MM.1S (cell line): ENCODE measurements around the gene AJM1.

ENCODE experiments used
- DNase-seq: peaks from one replicate; pipeline ENCODE4 v3.0.0-alpha.2; 2015
- H2AFZ ChIP-seq: fragments of 300-600 bp; sonication (generic); 2 replicates; pipeline ENCODE4 v1.6.0; 2016; ENCODE audit warnings: antibody characterized with exemption, low read length
- H3F3A ChIP-seq: fragments of 300-600 bp; sonication (generic); 2 replicates; pipeline ENCODE4 v1.6.1; 2016; ENCODE audit warnings: mild to moderate bottlenecking, antibody characterized with exemption, low read length, moderate library complexity, mixed read lengths; ENCODE audit not compliant: insufficient read depth
- H3K27ac ChIP-seq: fragments of 300-600 bp; sonication (generic); 2 replicates; pipeline ENCODE4 v1.5.1; 2016; ENCODE audit warnings: mild to moderate bottlenecking, low read length
- H3K27me3 ChIP-seq: fragments of 300-600 bp; sonication (generic); replicated peaks from 2 replicates; pipeline ENCODE4 v1.6.0; 2016; ENCODE audit warnings: low read length; ENCODE audit not compliant: insufficient read depth
- H3K36me3 ChIP-seq: fragments of 300-600 bp; sonication (generic); replicated peaks from 2 replicates; pipeline ENCODE4 v1.6.1; 2016; ENCODE audit warnings: mild to moderate bottlenecking, low read length, mixed read lengths; ENCODE audit not compliant: insufficient read depth
- H3K4me1 ChIP-seq: fragments of 300-600 bp; sonication (generic); 2 replicates; pipeline ENCODE4 v1.6.1; 2016; ENCODE audit warnings: low read length, mixed read lengths
- H3K4me2 ChIP-seq: fragments of 300-600 bp; sonication (generic); 2 replicates; pipeline ENCODE4 v1.6.0; 2016; ENCODE audit warnings: low read depth, low read length
- H3K4me3 ChIP-seq: fragments of 300-600 bp; sonication (generic); 2 replicates; pipeline ENCODE4 v1.5.1; 2016; ENCODE audit warnings: low read length, mixed read lengths
- H3K79me2 ChIP-seq: fragments of 300-600 bp; sonication (generic); 2 replicates; pipeline ENCODE4 v1.6.1; 2016; ENCODE audit warnings: mixed run types, low read length, mixed read lengths
- H3K9ac ChIP-seq: fragments of 300-600 bp; sonication (generic); 2 replicates; pipeline ENCODE4 v1.6.1; 2016; ENCODE audit warnings: low read length, mixed read lengths
- H3K9me2 ChIP-seq: fragments of 300-600 bp; sonication (generic); replicated peaks from 2 replicates; pipeline ENCODE4 v1.6.1; 2016; ENCODE audit warnings: mild to moderate bottlenecking, low read length, mixed read lengths; ENCODE audit not compliant: insufficient read depth
- H3K9me3 ChIP-seq: fragments of 300-600 bp; sonication (generic); replicated peaks from 2 replicates; pipeline ENCODE4 v1.6.1; 2016; ENCODE audit warnings: mild to moderate bottlenecking, low read length, mixed read lengths; ENCODE audit not compliant: insufficient read depth
- H4K20me1 ChIP-seq: fragments of 300-600 bp; sonication (generic); 2 replicates; pipeline ENCODE4 v1.6.1; 2016; ENCODE audit warnings: mild to moderate bottlenecking, low read length, moderate library complexity, mixed read lengths; ENCODE audit not compliant: insufficient read depth
- CTCF ChIP-seq: fragments of 300-600 bp; sonication (generic); IDR thresholded peaks from 2 replicates; pipeline ENCODE4 v1.5.1; 2016; ENCODE audit warnings: antibody characterized with exemption, low read length, mixed read lengths
- EZH2 ChIP-seq: fragments of 300-600 bp; sonication (generic); optimal IDR thresholded peaks from 2 replicates; pipeline ENCODE3; 2017; ENCODE audit warnings: low read depth, mild to moderate bottlenecking, antibody characterized with exemption, low read length, mixed read lengths
- EZH2phosphoT487 ChIP-seq: fragments of 300-600 bp; sonication (generic); IDR thresholded peaks from 2 replicates; pipeline ENCODE4 v1.6.1; 2018; ENCODE audit warnings: antibody characterized with exemption, low read length

The AJM1 gene

GRCh38 chr9:136862849-136863622, 20.8 kb downstream of the AJM1 start:
- Histone ChIP-seq H3K4me1 (peaks cover 7% of the 10 kb centered on the region; the same call in 1 of the 2 replicates), H4K20me1 (no peaks in the 10 kb centered on the region), H3F3A (no peaks in the 10 kb centered on the region), H3K9ac (no peak overlapping the region), H3K9me3 (no peaks in the 10 kb centered on the region), H3K4me3 (no peak overlapping the region), H3K36me3 (no peaks in the 10 kb centered on the region; the same call in 1 of the 2 replicates), H3K27me3 (no peaks in the 10 kb centered on the region), H2AFZ (no peak overlapping the region), H3K4me2 (no peak overlapping the region), H3K9me2 (no peaks in the 10 kb centered on the region), H3K27ac (no peak overlapping the region), H3K79me2 (peaks cover 36% of the 10 kb centered on the region)
- DNase-seq, result no peak
- no peak for TF ChIP-seq EZH2phosphoT487
- no peak for TF ChIP-seq EZH2
- TF ChIP-seq CTCF, result no peak

- H3K4me1 ChIP-seq, result peaks cover 7% of the 10 kb centered on the region; the same call in 1 of the 2 replicates
- no peaks in the 10 kb centered on the region for H4K20me1 ChIP-seq
- DNase-seq, result no peak
- no peak overlapping the region for H3K4me3 ChIP-seq
- H3K36me3 ChIP-seq, result no peaks in the 10 kb centered on the region; the same call in 1 of the 2 replicates
- no peaks in the 10 kb centered on the region for H3K27me3 ChIP-seq
- H3K9me2 ChIP-seq, result no peaks in the 10 kb centered on the region
- no peak for TF ChIP-seq EZH2
- no peak for TF ChIP-seq CTCF
- TF ChIP-seq EZH2phosphoT487, result no peak
- H3F3A ChIP-seq, result no peaks in the 10 kb centered on the region
- H3K9me3 ChIP-seq, result no peaks in the 10 kb centered on the region
- no peak overlapping the region for H3K27ac ChIP-seq
- H2AFZ ChIP-seq, result no peak overlapping the region
- peaks cover 36% of the 10 kb centered on the region for H3K79me2 ChIP-seq
- no peak overlapping the region for H3K4me2 ChIP-seq
- no peak overlapping the region for H3K9ac ChIP-seq
Measured at GRCh38 chr9:136863623-136864273, 21.5 kb downstream of the AJM1 start.

GRCh38 chr9:136865041-136865767, 22.9 kb downstream of the AJM1 start:
- Histone ChIP-seq H3K27me3 (no peaks in the 10 kb centered on the region), H3K79me2 (peaks cover 36% of the 10 kb centered on the region), H3K4me3 (peak overlapping the region; percentile 98), H3F3A (no peaks in the 10 kb centered on the region), H3K36me3 (no peaks in the 10 kb centered on the region; the same call in 1 of the 2 replicates), H4K20me1 (no peaks in the 10 kb centered on the region), H2AFZ (no peak overlapping the region), H3K27ac (no peak overlapping the region), H3K9me2 (no peaks in the 10 kb centered on the region), H3K4me1 (peaks cover 7% of the 10 kb centered on the region; the same call in 1 of the 2 replicates), H3K9ac (peak overlapping the region; percentile 95), H3K4me2 (peak overlapping the region; percentile 92), H3K9me3 (no peaks in the 10 kb centered on the region)
- DNase-seq, result no peak
- TF ChIP-seq CTCF (no peak), EZH2 (no peak), EZH2phosphoT487 (no peak)
